AG04449 (cell line): ENCODE measurements around the gene LRPPRC.

Source experiments
- CTCF ChIA-PET: fragments of 350-600 bp; formaldehyde crosslinking; extraction: SDS; loops from one replicate; lab custom pipeline; 2021; ENCODE audit warnings: antibody characterized with exemption; lab: Yijun Ruan, JAX
- POLR2A ChIA-PET: fragments of 400-600, 350-600 bp; formaldehyde crosslinking; extraction: SDS; loops from one replicate; lab custom pipeline; 2020; ENCODE audit warnings: antibody characterized with exemption, inconsistent platforms; lab: Yijun Ruan, JAX
- DNase-seq: peaks from one replicate; pipeline ENCODE4 v3.0.0-alpha.2; 2010; ENCODE audit warnings: low read depth, low spot score
- H3K4me3 ChIP-seq: 2 replicates; pipeline ENCODE4 v1.5.1; 2011; ENCODE audit warnings: low read depth, mild to moderate bottlenecking, control low read depth, low read length
- CTCF ChIP-seq: IDR thresholded peaks from one replicate; pipeline ENCODE4 v1.5.1; 2011; ENCODE audit warnings: mild to moderate bottlenecking, moderate library complexity, low read length, control low read depth, inconsistent platforms; ENCODE audit not compliant: insufficient read depth; ENCODE audit errors: missing control alignments

LRPPRC gene

GRCh38 chr2:43995733-43996533, at the start of gene LRPPRC:
LRPPRC (minus strand) TSS chr2:43995989; CDS start chr2:43995947, 42 bp downstream.
- CTCF ChIA-PET: interaction anchor here (1.0 kb wide), 1 partner anchor 391 kb away, joined by 3 read pairs; no protein-coding TSS in a partner anchor
- POLR2A ChIA-PET: no interaction called here
- peak; percentile 82 for DNase-seq
- TF ChIP-seq CTCF: no peak
- H3K4me3 ChIP-seq: peak within 1 kb of the TSS; percentile 98

- DNase-seq: no peak
- ChIA-PET CTCF (interaction anchor here (1.3 to 7.0 kb wide), 28 partner anchors 9 to 936 kb away, joined by 4 to 82 read pairs (median 10); partner anchors contain the start of genes CAMKMT and PREPL), POLR2A (no interaction called here)
- TF ChIP-seq CTCF: no peak
- H3K4me3 ChIP-seq: no peak overlapping the region
Measured at GRCh38 chr2:44045061-44045460, 49.3 kb upstream of the LRPPRC start.

- POLR2A ChIA-PET: no interaction called here
Measured at GRCh38 chr2:44044281-44044720, 48.5 kb upstream of the LRPPRC start.

GRCh38 chr2:44040365-44040764, 44.6 kb upstream of the LRPPRC start:
- no peak overlapping the region for H3K4me3 ChIP-seq
- POLR2A ChIA-PET: no interaction called here
- DNase-seq: no peak
- CTCF ChIA-PET: interaction anchor here (0.7 to 1.4 kb wide), 4 partner anchors 12 to 914 kb away, joined by 3 to 5 read pairs (median 3); no protein-coding TSS in a partner anchor
- TF ChIP-seq CTCF: no peak

More at GRCh38 chr2:44044281-44044720, 48.5 kb upstream of the LRPPRC start:
- TF ChIP-seq CTCF: peak; percentile 93
- CTCF ChIA-PET: interaction anchor here (0.6 to 7.0 kb wide), 69 partner anchors 10 to 937 kb away, joined by 3 to 82 read pairs (median 4); partner anchors contain the start of genes CAMKMT and PREPL
- no peak overlapping the region for H3K4me3 ChIP-seq
- DNase-seq: peak; percentile 12

- POLR2A ChIA-PET: no interaction called here
- no peak for DNase-seq
- CTCF ChIA-PET: interaction anchor here (1.7 kb wide), 2 partner anchors 441 to 917 kb away, joined by 4 to 7 read pairs; no protein-coding TSS in a partner anchor
- no peak overlapping the region for H3K4me3 ChIP-seq
- TF ChIP-seq CTCF: no peak
Measured at GRCh38 chr2:44038277-44038676, 42.5 kb upstream of the LRPPRC start.

- ChIA-PET CTCF (interaction anchor here (1.6 to 1.7 kb wide), 2 partner anchors 442 to 918 kb away, joined by 4 to 6 read pairs; no protein-coding TSS in a partner anchor), POLR2A (no interaction called here)
- no peak for TF ChIP-seq CTCF
- DNase-seq: no peak
- H3K4me3 ChIP-seq: no peak overlapping the region
Measured at GRCh38 chr2:44037221-44037620, 41.4 kb upstream of the LRPPRC start.
